ENCODE measurements around the gene STN1.

DNA sequence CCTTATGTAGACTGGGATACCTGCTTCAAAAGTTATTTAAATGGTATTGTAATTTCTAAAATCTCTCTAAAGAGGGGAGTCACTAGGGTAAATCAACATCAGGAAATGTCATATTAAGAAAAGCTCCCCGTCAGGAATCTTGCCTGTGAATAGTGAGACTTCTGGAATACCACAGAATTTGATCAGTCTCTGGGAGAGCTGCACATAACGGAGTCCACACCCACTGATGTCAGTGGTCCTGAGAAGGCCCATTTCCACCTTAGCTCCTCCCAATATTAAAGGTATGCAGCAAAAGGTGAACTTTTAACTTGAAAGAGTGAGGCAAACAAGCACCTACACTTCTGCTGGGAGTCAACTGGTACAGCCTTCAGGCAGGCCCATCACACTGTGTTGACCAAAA is 27.3 kb downstream of the STN1 start:
- no peak for TF ChIP-seq POLR2A (IDR thresholded peaks at IDR 0.05; ENCODE audit: low read depth, low read length)
- no peak for TF ChIP-seq POLR2AphosphoS5 (IDR thresholded peaks at IDR 0.05; ENCODE audit: low read depth, low read length)
- no peak for TF ChIP-seq PAX5 (IDR thresholded peaks at IDR 0.05; ENCODE audit: insufficient read depth, low read length, severe bottlenecking)
- TF ChIP-seq POU2F2 (IDR thresholded peaks at IDR 0.05; ENCODE audit: low read depth, low read length), result no peak
- no peak for TF ChIP-seq SPI1 (IDR thresholded peaks at IDR 0.05; ENCODE audit: low read depth, low read length)
- TF ChIP-seq TAF1 (IDR thresholded peaks at IDR 0.05; ENCODE audit: low read depth, low read length), result no peak

Measured in GM12891 (cell line).